PC-3 (cell line): Measurements from ENCODE around the gene RRAGD. TPM values are rescaled to one million over a fixed set of nuclear protein-coding genes. Genes with fewer than 3 reads are reported as not detected.

ENCODE experiments used
- ATAC-seq: fragments of 200-7000 bp; cut with Tn5 transposase; 2 replicates; pipeline ENCODE4 v1.9.1; 2020; ENCODE audit warnings: mild to moderate bottlenecking, moderate library complexity
- BruUV-seq: library from RNA; stranded (reverse); fragments of 400-500 nt; replicated peaks from 2 replicates; lab custom pipeline; 2021; lab: Mats Ljungman, UMichigan
- CTCF ChIA-PET: fragments of 300-600 bp; sonication (Branson Sonifier 250); formaldehyde crosslinking; loops from one replicate; lab custom pipeline; 2022; ENCODE audit warnings: antibody characterized with exemption; lab: Charles Lee
- POLR2A ChIA-PET: fragments of 300-600 bp; sonication (Branson Sonifier 250); formaldehyde crosslinking; loops from one replicate; lab custom pipeline; 2022; ENCODE audit warnings: antibody characterized with exemption; ENCODE audit not compliant: unreplicated experiment; lab: Charles Lee
- DNase-seq: peaks from one replicate; pipeline ENCODE4 v3.0.0-alpha.2; 2015
- H2AFZ ChIP-seq: fragments of 300-600 bp; sonication (generic); 2 replicates; pipeline ENCODE4 v1.6.0; 2016; ENCODE audit warnings: antibody characterized with exemption, low read length
- H3F3A ChIP-seq: fragments of 300-600 bp; sonication (generic); one replicate; pipeline ENCODE4 v1.6.0; 2017; ENCODE audit warnings: antibody characterized with exemption, low read length, control low read depth, mild to moderate bottlenecking; ENCODE audit not compliant: unreplicated experiment
- H3K27ac ChIP-seq: fragments of 300-600 bp; sonication (generic); 2 replicates; pipeline ENCODE4 v1.5.1; 2016; ENCODE audit warnings: mild to moderate bottlenecking, low read length
- H3K27me3 ChIP-seq: fragments of 300-600 bp; sonication (generic); 2 replicates; pipeline ENCODE4 v1.6.1; 2016; ENCODE audit warnings: low read length, mixed read lengths
- H3K36me3 ChIP-seq: fragments of 300-600 bp; sonication (generic); 2 replicates; pipeline ENCODE4 v1.6.1; 2016; ENCODE audit warnings: low read depth, mixed run types, low read length, mixed read lengths
- H3K4me1 ChIP-seq: fragments of 300-600 bp; sonication (generic); 2 replicates; pipeline ENCODE4 v1.5.1; 2016; ENCODE audit warnings: low read length; ENCODE audit not compliant: insufficient read depth
- H3K4me2 ChIP-seq: fragments of 300-600 bp; sonication (generic); 2 replicates; pipeline ENCODE4 v1.6.0; 2016; ENCODE audit warnings: low read length
- H3K4me3 ChIP-seq: fragments of 300-600 bp; sonication (generic); 2 replicates; pipeline ENCODE4 v1.5.1; 2016; ENCODE audit warnings: mild to moderate bottlenecking, low read length, mixed read lengths
- H3K79me2 ChIP-seq: fragments of 300-600 bp; sonication (generic); 2 replicates; pipeline ENCODE4 v1.6.1; 2017; ENCODE audit warnings: low read length, mixed read lengths
- H3K9ac ChIP-seq: fragments of 300-600 bp; sonication (generic); 2 replicates; pipeline ENCODE4 v1.6.0; 2016; ENCODE audit warnings: mild to moderate bottlenecking, low read length
- H3K9me2 ChIP-seq: fragments of 300-600 bp; sonication (generic); replicated peaks from 2 replicates; pipeline ENCODE4 v1.6.1; 2016; ENCODE audit warnings: mixed run types, low read length, mixed read lengths
- H3K9me3 ChIP-seq: fragments of 300-600 bp; sonication (generic); 2 replicates; pipeline ENCODE4 v1.6.1; 2016; ENCODE audit warnings: low read length, mixed read lengths
- H4K20me1 ChIP-seq: fragments of 300-600 bp; sonication (generic); 2 replicates; pipeline ENCODE4 v1.6.1; 2016; ENCODE audit warnings: low read length, mixed read lengths
- CTCF ChIP-seq: fragments of 300-600 bp; sonication (generic); conservative IDR thresholded peaks from 2 replicates; pipeline ENCODE4 v1.5.1; 2017; ENCODE audit warnings: antibody characterized with exemption, low read depth, mild to moderate bottlenecking, low read length
- EZH2 ChIP-seq: fragments of 300-600 bp; sonication (generic); IDR thresholded peaks from one replicate; pipeline ENCODE4 v1.6.1; 2017; ENCODE audit warnings: antibody characterized with exemption, mild to moderate bottlenecking, low read length; ENCODE audit not compliant: unreplicated experiment
- EZH2phosphoT487 ChIP-seq: fragments of 300-600 bp; sonication (generic); IDR thresholded peaks from 2 replicates; pipeline ENCODE4 v1.6.1; 2018; ENCODE audit warnings: mild to moderate bottlenecking, antibody characterized with exemption, low read length, borderline replicate concordance
- intact Hi-C: fragments of 100-400 bp; cut with micrococcal nuclease; formaldehyde crosslinking; loops from 2 replicates; pipeline ENCODE4 v1.9.0; 2023
- total RNA-seq: library from RNA; depleted of rRNA; stranded (reverse); fragments of >200 nt; gene quantifications from 2 replicates; pipeline ENCODE4 v1.2.3, GENCODE V29; 2014

The RRAGD gene
- total RNA-seq, 1 experiment from 2014 or later, result 0.62 TPM

- CTCF ChIA-PET, result interaction anchor here (0.7 to 1.0 kb wide), 2 partner anchors 13 to 226 kb away, joined by 3 read pairs; no protein-coding TSS in a partner anchor
- Histone ChIP-seq H3K27ac (no peak overlapping the region), H3K9me2 (no peaks in the 10 kb centered on the region), H3K79me2 (no peaks in the 10 kb centered on the region), H3K4me2 (no peak overlapping the region), H2AFZ (no peak overlapping the region), H3F3A (no peaks in the 10 kb centered on the region), H3K9me3 (no peaks in the 10 kb centered on the region), H3K36me3 (no peaks in the 10 kb centered on the region; the same call in 1 of the 2 replicates), H4K20me1 (no peaks in the 10 kb centered on the region), H3K27me3 (no peaks in the 10 kb centered on the region), H3K4me3 (no peak overlapping the region), H3K9ac (no peak overlapping the region), H3K4me1 (peaks cover 5% of the 10 kb centered on the region)
- BruUV-seq, result no TSS peak
- DNase-seq, result peak; percentile 73
- intact Hi-C loops, result loop anchor here (5.0 kb wide), 1 partner anchor 225 kb away; no protein-coding TSS in a partner anchor
- ATAC-seq, result peak; percentile 84
- peak; percentile 86 for TF ChIP-seq CTCF
- no peak for TF ChIP-seq EZH2phosphoT487
- POLR2A ChIA-PET, result no interaction called here
Observed at GRCh38 chr6:89371849-89372505, 40.1 kb downstream of the RRAGD start.

GRCh38 chr6:89368999-89369398 lies 43.1 kb downstream of the RRAGD start:
- Histone ChIP-seq H3K27me3 (no peaks in the 10 kb centered on the region), H4K20me1 (no peaks in the 10 kb centered on the region), H3K36me3 (no peaks in the 10 kb centered on the region; the same call in 1 of the 2 replicates), H3K27ac (no peak overlapping the region), H3K4me2 (no peak overlapping the region), H3K9me3 (no peaks in the 10 kb centered on the region), H3F3A (no peaks in the 10 kb centered on the region), H3K9me2 (no peaks in the 10 kb centered on the region), H2AFZ (no peak overlapping the region), H3K9ac (no peak overlapping the region), H3K4me1 (peaks cover 5% of the 10 kb centered on the region), H3K79me2 (no peaks in the 10 kb centered on the region), H3K4me3 (no peak overlapping the region)
- CTCF ChIA-PET, result no interaction called here
- peak; percentile 52 for TF ChIP-seq CTCF
- no peak for TF ChIP-seq EZH2phosphoT487
- intact Hi-C loops, result loop anchor here (1.0 kb wide), 2 partner anchors 247 to 387 kb away; no protein-coding TSS in a partner anchor
- DNase-seq, result peak; percentile 72
- BruUV-seq, result no TSS peak
- ATAC-seq, result peak; percentile 84
- POLR2A ChIA-PET, result no interaction called here

GRCh38 chr6:89368107-89368506 lies 44.0 kb downstream of the RRAGD start:
- H3K4me1 ChIP-seq, result peaks cover 5% of the 10 kb centered on the region
- ChIA-PET POLR2A (no interaction called here), CTCF (no interaction called here)
- TF ChIP-seq CTCF, result peak; percentile 83
- TF ChIP-seq EZH2, result no peak
- H3F3A ChIP-seq, result no peaks in the 10 kb centered on the region
- H3K4me2 ChIP-seq, result no peak overlapping the region
- no peak overlapping the region for H3K4me3 ChIP-seq
- no peaks in the 10 kb centered on the region for H3K9me3 ChIP-seq
- no peak overlapping the region for H3K9ac ChIP-seq
- DNase-seq (peak; percentile 66), ATAC-seq (no peak)
- H3K27me3 ChIP-seq, result no peaks in the 10 kb centered on the region
- H3K27ac ChIP-seq, result no peak overlapping the region
- H2AFZ ChIP-seq, result no peak overlapping the region
- no peaks in the 10 kb centered on the region; the same call in 1 of the 2 replicates for H3K36me3 ChIP-seq
- H3K9me2 ChIP-seq, result no peaks in the 10 kb centered on the region
- no TSS peak for BruUV-seq
- H3K79me2 ChIP-seq, result no peaks in the 10 kb centered on the region
- no peaks in the 10 kb centered on the region for H4K20me1 ChIP-seq
- intact Hi-C loops, result no loop called here
